ENCODE data around the gene C16orf54.
"Not testable (repeated sequence)": the region's sequence is repeated elsewhere in the genome, so short reads cannot be mapped to it uniquely, and the experiment has no call there.

The C16orf54 gene

GRCh38 chr16:29708917-29709600 lies 36.7 kb downstream of the C16orf54 start:
- DNase-seq (ENCODE audit: low read depth in 2 of 2): no peak

DNA sequence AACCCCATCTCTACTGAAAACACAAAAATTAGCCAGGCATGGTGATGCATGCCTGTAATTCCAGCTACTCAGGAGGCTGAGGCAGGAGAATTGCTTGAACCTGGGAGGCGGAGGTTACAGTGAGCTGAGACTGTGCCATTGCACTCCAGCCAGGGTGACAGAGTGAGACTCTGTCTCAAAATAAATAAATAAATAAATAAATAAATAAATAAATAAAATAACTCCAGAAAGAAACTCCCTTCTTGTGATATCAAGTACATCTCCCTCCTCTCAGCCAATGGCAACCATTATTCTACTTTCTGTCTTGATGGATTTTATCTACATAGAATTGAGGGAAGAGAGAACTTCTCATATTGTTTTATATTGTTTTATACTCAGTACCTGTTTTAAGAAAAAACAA lies 38.6 kb downstream of the C16orf54 start:
- not testable (repeated sequence) for DNase-seq (ENCODE audit: low read depth in 2 of 2)

DNA sequence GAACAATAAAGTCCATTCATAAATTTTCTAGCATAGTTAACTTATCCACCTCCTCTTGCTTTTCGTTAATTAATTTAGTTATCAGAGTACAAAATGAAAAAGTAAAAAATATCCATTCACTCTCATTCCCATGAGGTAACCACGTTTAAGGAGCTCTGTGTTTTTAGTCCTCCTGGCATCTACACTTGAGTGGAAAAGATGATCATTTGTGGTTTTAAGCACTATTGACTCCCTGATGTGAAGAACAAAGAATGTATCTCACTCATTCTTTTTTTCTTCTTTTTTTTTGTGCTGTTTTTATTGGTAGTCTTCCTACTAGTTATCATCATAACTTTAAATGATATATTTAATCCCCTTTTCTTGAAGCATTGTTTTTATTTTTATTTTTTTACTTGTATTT lies 40.8 kb downstream of the C16orf54 start:
- DNase-seq (ENCODE audit: low read depth in 2 of 2): no peak

- DNase-seq (ENCODE audit: low read depth in 2 of 2): no peak
These were observed 43.5 kb downstream of the C16orf54 start for GRCh38 chr16:29702269-29702668.

- DNase-seq (ENCODE audit: low read depth in 2 of 2): no peak
These were observed 44.6 kb downstream of the C16orf54 start for GRCh38 chr16:29701214-29701555.

DNA sequence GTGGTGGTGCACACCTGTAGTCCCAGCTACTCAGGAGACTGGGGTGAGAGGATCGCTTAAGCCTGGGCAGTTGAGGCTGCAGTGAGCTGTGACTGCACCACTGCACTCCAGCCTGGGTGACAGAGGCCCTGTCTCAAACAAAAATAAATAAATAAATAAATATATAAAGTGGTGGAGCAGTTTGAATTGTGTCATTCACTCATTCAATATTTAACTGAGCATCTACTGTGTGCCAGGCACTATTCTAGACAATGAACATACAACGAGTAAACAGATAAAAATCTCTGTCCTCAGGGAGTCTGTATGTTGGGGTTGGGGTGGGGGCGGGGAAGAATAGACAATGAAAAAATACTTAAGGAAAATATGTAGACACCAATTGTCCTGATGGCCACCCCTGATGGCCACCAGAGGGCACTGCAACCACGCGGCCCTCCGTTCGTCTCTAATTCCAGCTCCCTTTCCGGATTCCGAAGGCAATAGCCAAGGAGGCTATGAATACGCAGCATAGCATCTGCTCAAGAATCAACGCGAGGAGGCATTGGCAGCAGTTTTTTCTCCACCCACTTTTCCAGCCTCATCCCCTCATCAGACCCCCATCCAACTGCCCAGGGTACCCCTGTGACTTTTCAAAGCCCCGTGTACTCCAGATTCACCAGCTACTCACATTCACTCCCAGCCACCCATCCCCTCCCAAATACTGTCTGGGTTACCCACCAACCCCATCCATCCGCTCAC lies 45.4 kb downstream of the C16orf54 start:
- DNase-seq (ENCODE audit: low read depth in 2 of 2): peak; percentile 64 to 67

GRCh38 chr16:29699324-29700219 lies 46.2 kb downstream of the C16orf54 start:
- DNase-seq (ENCODE audit: low read depth in 2 of 2): no peak

- DNase-seq (ENCODE audit: low read depth in 2 of 2): no peak
These were observed 47.1 kb downstream of the C16orf54 start for GRCh38 chr16:29698484-29699323.

- no peak for DNase-seq (ENCODE audit: low read depth in 2 of 2)
These were observed 47.7 kb downstream of the C16orf54 start for GRCh38 chr16:29698042-29698441.

- no peak for DNase-seq (ENCODE audit: low read depth in 2 of 2)
These were observed 48.4 kb downstream of the C16orf54 start for GRCh38 chr16:29697391-29697790.

DNA sequence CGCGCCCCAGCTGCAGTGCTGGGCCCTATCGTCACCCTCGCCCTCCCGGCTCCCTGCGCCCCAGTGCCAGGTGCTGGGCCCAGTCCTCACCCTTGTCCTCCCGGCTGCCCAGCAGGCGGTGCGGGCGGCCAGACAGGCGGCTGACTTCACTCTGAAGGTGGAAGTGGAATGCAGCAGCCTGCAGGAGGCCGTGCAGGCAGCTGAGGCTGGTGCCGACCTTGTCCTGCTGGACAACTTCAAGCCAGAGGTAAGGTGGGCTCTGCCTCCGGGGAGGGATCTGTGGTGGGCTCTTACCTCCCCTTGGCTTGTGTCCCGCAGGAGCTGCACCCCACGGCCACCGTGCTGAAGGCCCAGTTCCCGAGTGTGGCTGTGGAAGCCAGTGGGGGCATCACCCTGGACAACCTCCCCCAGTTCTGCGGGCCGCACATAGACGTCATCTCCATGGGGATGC lies 48.9 kb downstream of the C16orf54 start:
- DNase-seq (ENCODE audit: low read depth in 2 of 2): no peak

DNA sequence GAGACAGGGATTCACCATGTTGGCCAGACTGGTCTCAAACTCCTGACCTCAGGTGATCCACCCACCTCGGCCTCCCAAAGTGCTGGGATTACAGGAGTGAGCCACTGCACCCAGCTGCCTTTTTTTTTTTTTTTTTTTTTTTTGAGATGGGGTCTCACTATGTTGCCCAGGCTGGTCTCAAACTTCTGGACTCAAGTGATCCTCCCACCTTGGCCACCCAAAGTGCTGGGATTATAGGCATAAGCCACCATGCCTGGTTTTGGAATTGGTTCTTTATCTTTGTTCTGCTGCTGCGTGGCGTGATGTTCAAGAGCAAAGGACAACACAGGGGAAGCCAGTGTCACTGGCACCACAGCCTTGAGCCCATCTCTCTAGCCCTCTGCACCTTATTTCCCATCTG lies 50.1 kb downstream of the C16orf54 start:
- DNase-seq (ENCODE audit: low read depth in 2 of 2): not testable (repeated sequence)

- DNase-seq (ENCODE audit: low read depth in 2 of 2): no peak
These were observed 51.2 kb downstream of the C16orf54 start for GRCh38 chr16:29694384-29695195.

DNA sequence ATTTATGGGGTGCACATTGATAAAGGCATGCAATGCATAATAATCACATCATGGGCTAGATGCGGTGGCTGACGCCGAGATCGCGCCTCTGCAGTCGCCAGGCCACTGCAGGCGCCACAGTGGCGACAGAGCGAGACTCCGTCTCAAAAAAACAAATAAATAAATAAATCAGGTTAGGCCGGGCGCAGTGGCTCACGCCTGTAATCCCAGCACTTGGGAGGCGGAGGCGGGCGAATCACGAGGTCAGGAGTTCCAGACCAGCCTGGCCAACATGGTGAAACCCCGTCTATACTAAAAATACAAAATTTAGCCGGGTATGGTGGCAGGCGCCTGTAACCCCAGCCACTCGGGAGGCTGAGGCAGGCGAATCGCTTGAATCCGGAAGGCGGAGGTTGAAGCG lies 53.2 kb downstream of the C16orf54 start:
- not testable (repeated sequence) for DNase-seq (ENCODE audit: low read depth in 2 of 2)
